Measurements from ENCODE around the gene SGO1.

Gene SGO1

DNA sequence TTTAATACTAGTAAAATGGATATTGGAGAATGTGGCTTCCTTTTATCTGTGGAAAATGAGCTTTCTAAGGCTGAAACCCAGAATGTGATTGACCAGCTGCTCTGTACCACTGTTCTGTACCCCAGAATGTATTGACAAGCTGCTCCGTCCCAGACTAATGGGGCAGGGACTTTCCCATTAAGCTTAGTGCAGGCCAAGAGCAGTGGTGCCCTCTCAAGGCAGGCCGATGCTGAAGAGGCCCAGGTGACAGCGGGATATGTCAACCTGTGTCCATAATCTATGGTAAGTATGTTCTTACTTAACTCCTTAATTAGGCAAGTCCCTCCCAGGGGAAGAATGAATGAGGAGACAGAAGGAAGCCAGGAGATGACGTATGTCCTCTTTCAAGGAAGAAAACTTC, 31.1 kb downstream of the SGO1 start:
- no peak for DNase-seq (ENCODE audit: low spot score)

DNA sequence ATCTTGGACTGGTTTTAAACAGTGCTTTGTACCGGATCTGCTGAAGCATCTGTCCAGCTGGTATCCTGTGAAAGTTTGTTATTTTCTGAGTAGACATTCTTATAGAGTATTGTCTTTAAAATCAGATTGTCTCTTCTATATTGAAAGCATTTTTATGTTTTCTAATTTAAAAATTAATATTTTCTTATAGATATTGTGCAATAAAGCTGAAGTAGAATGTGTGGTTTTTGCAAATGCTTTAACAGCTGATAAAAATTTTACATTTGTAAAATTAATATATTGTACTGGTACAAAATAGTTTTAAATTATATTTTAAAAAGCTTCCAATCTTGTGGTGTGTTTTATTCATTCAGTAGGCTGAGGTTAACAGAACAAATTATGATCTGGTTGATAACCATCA, 31.9 kb downstream of the SGO1 start:
- DNase-seq (ENCODE audit: low spot score): no peak

DNA sequence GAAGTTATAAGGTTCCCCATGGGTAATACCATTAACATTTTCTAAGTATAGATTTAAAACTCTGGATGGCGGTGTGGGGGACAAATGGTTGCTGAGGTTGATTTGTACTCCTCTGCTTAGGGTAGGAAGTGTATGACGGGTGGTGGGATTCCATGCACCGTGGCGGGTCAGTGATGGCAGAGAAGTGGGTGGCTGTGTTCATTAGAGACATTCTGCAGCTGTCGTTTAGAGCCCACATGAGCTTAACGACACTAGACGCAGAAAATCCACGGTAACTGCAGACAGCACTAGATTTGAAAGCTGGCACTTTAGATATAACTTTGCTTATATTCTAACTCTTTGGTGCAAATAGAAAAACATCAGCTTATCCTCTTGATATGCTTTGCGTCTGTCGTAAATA, 37.5 kb downstream of the SGO1 start:
- DNase-seq (ENCODE audit: low spot score): no peak

DNA sequence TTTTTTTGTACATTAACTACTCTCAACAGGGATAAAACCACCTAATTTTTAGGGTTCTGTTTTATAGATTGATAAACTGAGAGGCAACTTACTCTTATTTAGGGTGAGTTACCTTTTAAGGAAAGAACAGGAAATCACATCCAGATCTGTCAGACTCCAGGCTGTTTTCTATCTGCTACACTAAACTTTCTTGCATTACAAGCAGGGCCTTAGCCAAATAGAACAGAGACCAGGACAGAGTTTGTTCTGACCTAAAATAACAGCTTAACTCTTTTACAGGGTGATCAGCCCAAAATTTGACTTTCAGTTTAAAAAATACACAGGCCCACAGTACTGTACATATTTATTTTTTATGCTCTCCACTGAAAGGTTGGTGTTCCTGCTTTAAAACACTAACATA, 38.6 kb downstream of the SGO1 start:
- DNase-seq (ENCODE audit: low spot score): no peak

DNA sequence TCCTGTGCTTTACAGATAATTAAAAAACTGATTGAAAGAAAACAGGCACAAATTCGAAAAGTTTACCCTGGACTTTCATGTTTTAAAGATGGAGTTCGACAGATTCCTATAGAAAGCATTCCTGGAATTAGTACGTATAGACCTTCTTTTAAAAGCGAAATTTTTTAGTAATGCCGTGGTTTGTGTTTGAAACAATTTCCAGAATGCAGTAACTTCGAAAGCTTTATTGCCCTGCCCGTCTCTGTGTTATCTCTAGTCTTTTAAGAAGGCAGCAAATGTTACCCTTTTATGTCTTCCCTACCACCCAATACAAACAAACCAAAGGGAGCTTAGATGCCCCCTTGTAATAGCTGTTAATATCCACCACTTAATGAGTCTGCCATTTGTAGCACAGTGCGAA, 39.7 kb downstream of the SGO1 start:
- no peak for DNase-seq (ENCODE audit: low spot score)

DNA sequence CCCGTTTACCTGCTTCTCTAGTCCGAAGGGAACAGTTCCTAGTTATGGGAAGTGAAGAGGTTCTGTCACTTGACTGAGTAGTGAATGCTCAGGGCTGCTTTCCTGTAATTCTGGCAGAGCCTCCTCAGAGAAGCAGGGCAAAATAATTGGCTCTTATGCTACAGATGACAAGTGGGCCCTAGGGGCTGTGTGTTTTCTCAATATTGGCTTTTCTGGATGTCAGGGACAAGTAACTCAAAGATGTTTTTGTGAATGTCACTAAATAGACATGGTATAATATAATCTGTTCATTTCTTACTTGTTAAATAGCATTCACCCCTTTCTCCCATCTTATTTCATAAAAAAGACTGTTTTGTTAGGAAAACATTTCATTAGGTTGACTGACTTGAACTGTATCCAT, 40.1 kb downstream of the SGO1 start:
- no peak for DNase-seq (ENCODE audit: low spot score)

DNA sequence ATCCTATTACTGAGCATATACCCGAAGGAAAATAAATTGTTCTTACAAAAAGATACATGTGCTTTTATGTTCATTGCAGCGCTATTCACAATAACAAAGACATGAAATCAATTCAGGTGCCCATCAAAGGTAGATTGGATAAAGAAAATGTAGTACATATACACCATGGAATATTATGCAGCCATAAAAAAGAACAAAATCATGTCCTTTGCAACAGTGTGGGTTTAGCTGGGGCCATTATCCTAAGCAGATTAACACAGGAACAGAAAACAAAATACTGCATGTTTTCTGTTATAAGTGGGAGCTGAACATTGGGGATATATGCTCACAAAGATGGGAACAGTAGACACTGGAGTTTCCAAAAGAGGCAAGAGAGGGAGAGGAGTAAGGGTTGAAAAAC, 42.5 kb downstream of the SGO1 start:
- DNase-seq (ENCODE audit: low spot score): no peak

DNA sequence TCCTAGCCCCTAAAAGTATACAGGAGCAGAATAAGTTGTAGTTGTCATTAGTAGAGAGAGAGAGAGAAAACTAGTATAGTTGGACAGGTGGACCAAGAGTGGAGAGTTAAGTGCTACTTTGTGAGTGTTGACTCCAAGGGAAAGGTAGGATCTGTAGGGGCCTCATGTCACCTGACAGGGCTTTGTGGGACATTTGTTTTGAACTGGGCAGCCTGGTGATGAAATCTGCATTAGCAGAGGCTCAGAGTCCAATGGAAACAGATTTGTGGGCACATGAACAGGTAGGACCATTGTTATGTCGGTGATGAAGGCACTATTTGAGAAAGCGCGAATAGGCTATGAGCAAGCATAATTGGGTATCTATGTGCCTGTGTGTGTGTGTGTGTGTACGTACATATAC, 43.5 kb downstream of the SGO1 start:
- DNase-seq (ENCODE audit: low spot score): no peak

DNA sequence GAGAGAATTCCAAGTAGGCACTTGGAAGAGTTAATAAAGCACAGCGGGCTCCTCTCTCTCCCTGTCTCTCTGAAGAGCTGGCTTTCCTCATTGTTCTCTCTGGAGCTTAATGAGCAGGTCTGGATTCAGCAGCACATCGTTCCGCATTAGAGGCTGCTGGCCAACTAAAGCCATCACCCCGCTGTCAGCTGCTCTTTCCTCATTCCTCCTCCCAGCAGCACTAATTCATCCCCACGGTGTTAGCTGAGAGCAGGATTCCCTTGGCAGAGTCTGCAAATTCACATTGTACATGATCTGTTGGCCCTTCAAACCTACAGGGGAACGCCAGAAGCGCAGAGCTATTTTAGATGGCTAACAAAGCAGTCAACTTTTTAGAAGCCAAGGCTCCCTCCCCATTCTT, 44.2 kb downstream of the SGO1 start:
- DNase-seq (ENCODE audit: low spot score): peak; percentile 22

DNA sequence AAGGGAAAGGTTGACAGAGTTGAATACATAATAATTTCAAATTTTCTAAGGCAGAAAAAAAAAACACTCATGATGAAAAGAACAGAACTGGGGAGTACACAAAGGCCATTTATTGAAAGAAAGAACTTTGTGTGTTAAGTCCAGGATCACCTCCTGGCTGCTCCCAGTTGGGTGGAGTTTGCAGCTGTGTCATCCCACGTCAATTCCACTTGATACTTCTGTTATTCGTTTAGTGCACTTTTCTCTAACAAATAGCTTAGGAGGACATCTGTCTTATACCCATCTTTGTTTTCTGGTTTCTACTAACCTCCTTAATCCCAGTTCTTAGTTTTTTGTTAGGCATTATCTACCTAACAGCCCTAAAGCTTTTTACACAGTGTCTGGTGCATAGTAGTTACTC, 44.7 kb downstream of the SGO1 start:
- no peak for DNase-seq (ENCODE audit: low spot score)

DNA sequence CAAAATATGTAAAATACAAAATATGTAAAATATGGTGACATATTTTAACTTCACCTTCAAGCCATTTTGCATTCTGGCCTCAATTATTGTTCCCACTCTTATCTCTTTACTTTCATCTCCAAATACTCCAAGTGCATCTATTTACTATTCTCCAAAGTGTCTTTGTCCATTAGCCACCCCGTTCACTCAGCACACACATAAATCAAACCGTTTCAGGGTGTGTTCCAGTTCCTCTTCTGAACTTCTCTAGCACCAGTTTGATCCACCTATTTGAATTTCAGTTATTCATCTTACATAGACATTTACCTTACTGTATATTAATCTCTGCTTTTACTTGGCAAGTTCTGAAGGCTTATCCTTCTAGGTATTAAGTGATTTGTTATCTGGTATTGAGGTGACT, 45.1 kb downstream of the SGO1 start:
- no peak for DNase-seq (ENCODE audit: low spot score)

DNA sequence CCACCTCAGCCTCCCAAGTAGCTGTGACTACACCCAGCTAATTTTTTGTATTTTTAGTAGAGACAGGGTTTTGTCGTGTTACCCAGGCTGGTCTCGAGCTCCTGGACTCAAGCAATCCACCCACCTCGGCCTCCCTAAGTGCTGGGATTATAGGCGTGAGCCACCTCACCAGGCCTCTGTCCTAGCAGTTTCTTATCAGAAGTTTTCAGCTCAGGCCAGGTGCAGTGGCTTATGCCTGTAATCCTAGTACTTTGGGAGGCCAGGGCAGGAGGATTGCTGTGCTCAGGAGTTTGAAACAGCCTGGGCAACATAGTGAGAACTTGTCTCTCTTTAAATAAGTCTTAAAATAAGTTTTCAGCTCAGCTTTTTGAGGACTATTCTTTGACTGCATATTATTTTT, 48.4 kb downstream of the SGO1 start:
- DNase-seq (ENCODE audit: low spot score): no peak

DNA sequence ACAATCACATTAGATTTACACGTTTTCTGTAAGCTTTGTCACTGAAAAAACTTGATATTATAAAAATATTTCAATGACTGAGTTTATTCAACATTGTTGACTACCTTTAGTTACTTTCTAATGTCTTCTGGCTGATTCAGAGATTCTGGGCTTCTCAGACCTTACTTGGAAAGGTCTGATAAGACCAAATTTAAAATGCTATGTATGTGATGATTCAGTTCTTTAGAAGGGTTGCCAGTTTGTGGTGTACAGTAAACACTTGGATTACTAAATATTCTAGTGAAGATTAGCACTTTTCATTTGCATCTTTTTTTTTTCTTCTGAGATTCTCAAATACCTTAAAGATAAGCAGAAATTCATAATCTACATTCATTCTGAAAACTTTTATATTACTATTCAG, 49.8 kb downstream of the SGO1 start:
- no peak for DNase-seq (ENCODE audit: low spot score)

DNA sequence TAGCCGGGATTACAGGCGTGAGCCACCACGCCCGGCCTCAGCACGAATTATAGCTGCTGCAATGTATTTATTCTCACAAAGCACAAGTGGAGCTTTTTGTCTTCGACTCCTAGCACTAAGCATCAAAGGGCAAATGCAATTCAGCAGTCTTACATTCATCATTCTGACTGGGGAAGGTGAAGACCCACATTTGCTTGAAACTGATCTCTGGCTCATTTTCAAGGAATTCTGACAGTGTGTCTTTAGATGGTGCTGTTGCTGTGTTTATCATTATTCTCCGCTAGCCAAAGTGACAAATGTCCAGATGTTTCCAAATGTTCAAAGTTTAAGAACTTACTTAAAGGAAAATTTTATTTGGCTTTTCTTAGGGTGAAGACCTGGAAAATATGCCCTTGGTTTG, 55.9 kb downstream of the SGO1 start:
- no peak for DNase-seq (ENCODE audit: low spot score)

DNA sequence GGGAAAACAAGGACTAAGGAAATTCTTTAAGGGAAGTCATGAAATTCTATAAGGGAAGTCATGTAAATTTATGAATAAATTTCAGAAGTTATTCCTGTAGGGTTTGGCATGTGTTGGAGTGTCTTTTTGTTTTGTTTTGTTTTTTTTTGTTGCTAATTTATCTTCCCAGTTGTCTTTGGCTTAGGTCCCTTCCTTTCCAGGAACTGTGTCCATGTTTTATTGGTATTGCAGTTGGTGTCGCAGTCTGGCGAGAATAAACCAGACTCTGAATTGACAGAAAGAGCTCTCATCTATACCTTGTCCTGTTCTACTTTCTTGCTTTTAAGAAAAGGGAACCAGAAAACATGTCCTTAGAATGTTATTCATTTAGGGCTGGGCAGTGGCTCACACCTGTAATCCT, 57.6 kb downstream of the SGO1 start:
- DNase-seq (ENCODE audit: low spot score): no peak

DNA sequence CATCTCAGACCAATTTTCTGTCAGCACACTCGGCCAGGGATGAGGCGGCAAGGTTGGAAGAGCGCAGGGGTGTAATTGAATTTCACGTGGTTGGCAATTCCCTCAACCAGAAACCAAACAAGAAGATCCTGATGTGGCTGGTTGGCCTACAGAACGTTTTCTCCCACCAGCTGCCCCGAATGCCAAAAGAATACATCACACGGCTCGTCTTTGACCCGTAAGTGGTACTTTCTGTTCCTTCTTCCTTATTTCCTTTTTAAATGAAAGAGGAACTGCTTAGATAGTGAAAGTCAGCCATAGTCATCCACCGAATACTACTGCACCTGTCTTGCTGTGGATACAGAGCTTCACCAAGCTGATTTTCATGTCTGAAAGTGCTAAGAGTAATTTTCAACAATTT, 60.1 kb downstream of the SGO1 start:
- peak; percentile 13 for DNase-seq (ENCODE audit: low spot score)

DNA sequence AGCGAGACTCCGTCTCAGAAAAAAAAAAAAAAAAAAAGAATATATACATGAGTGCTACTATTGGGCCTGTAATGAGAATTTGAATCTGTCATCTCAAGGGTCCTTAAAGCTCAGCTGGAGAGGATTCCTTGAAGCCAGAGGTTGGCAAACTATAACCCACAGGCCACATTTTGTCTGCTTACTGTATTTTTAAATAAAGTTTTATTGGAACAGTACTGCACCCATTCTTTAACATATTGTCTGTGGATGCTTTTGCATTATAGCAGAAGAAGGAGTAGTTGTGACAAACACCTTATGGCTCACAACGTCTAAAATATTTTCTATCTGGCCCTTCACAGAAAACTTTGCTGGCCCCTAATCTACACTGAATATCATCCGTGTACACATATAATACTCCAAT, 60.7 kb downstream of the SGO1 start:
- DNase-seq (ENCODE audit: low spot score): no peak

DNA sequence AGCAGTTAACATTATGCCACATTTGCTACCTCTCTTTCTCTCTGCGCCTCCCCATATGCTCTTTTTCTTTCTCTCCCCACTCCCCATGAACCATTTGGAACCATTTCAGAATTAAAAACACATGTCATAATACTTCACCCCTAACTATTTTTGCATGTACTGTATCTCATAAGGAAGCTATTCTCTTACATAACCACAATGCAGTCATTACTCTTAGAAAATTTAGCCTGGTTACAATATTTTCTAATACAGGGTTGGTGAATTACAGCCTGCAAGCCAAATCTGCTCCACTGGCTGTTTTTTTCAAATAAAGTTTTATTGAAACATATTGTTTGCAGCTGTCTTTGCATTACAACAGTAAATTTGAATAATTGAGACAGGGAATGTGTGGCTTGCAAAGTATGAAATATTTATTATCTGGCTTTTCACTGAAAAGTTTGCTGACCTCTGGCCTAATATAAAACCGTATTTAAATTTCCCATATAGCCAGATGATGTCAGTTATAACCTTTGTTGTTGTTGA, 62.8 kb downstream of the SGO1 start:
- DNase-seq (ENCODE audit: low spot score): no peak

DNA sequence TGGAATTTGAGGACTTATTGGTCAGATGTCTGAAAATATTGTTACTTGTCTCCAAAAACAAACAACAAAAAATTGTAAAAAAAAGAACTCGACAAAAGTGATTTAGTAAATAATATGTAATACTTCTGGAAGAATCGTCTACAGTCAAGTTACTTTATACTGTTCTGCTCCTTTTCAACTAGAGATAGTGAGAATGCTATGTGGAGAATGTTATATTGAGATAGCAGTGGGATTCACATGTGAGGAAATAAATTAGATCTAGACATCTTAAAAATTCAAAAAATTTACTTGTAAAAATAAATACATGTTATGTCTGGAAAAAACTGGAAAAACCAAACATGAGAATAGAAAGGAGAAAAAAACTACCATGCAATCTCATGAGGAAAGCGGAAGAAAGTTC, 64.9 kb downstream of the SGO1 start:
- DNase-seq (ENCODE audit: low spot score): no peak

Measured in GM03348 (cell line).